Vagina (tissue), 2 donors: ENCODE results near the gene MXD4.

Experiments
- POLR2A ChIP-seq, 2 donors: fragments of 450-650 bp; IDR thresholded peaks; one replicate each; pipeline ENCODE4 v1.6.1; 2017; ENCODE audit warnings: antibody characterized with exemption in 2 of 2, mild to moderate bottlenecking in 2 of 2, moderate library complexity in 2 of 2
- TF ChIP-seq, protein P1 (sequence below), 3 experiments: fragments of 450-650 bp in 2 of 3; fragments of 200-600 bp in 1 of 3; sonication (generic) in 1 of 3; IDR thresholded peaks; one replicate each; pipeline ENCODE4 v1.5.1; 2017 to 2019; ENCODE audit warnings: antibody characterized with exemption in 3 of 3, mild to moderate bottlenecking in 2 of 3, moderate library complexity in 2 of 3

DNA sequence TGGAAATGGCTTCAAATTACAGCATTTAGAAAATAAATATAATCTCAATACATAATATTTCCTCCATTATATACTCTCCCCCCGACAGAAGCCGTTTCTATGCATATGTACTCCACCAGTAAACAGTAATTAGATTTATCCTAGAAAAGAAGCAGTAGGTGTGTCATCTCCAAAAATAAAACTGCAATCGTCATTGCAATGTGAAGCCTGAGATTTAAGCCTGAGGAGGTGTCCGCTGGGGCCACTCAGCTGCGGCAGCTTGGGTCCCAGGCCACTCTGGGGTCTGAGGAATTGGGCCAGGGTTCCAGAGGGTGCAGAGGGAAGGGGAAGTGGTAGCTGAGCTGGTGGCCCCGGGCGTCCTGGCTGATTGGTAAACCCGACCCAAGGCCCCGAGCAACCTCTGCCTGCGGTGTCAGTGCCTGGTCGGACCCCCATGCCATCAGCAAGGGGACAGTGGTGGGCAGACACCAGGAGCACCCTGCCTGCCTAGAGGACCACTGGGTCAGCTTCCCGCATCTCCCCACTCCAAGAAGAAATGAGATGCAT, 7.8 kb upstream of the MXD4 start:
- TF ChIP-seq, protein P1, sequence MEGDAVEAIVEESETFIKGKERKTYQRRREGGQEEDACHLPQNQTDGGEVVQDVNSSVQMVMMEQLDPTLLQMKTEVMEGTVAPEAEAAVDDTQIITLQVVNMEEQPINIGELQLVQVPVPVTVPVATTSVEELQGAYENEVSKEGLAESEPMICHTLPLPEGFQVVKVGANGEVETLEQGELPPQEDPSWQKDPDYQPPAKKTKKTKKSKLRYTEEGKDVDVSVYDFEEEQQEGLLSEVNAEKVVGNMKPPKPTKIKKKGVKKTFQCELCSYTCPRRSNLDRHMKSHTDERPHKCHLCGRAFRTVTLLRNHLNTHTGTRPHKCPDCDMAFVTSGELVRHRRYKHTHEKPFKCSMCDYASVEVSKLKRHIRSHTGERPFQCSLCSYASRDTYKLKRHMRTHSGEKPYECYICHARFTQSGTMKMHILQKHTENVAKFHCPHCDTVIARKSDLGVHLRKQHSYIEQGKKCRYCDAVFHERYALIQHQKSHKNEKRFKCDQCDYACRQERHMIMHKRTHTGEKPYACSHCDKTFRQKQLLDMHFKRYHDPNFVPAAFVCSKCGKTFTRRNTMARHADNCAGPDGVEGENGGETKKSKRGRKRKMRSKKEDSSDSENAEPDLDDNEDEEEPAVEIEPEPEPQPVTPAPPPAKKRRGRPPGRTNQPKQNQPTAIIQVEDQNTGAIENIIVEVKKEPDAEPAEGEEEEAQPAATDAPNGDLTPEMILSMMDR (IDR thresholded peaks at IDR 0.05), result no peak
- TF ChIP-seq POLR2A (IDR thresholded peaks at IDR 0.05), result no peak
